ENCODE measurements around the gene SLC7A8.

DNA sequence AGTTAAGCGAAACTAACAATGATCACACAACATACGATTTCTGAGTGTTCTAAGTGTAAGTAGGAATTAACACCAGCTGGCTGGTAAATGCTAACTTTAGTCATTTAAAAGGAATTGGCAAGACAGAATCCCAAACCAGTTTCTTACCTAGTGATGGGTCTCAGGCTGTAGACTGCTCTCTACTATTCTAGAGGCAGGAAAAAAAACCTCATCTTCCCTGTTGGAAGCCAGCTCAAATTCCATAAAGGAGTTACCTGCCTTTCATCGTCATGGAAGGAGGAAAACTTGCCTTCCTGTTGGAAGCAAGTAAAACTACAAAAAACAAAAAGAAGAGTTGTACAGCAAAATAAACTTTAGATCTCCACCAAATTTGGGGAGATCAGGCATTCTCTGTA is 23.7 kb upstream of the SLC7A8 start:
- TF ChIP-seq RCOR1 (conservative IDR thresholded peaks at IDR 0.05; ENCODE audit: low read depth, low read length) (no peak), NR2C1 (IDR thresholded peaks at IDR 0.05) (no peak), KAT2A (conservative IDR thresholded peaks at IDR 0.05; ENCODE audit: control insufficient read depth, low read depth, low read length) (no peak), NR2F1 (conservative IDR thresholded peaks at IDR 0.05) (no peak), JUND (IDR thresholded peaks at IDR 0.05; ENCODE audit: low read depth, low read length) (no peak), NFIC (IDR thresholded peaks at IDR 0.05; ENCODE audit: low read depth, low read length) (no peak), EP300 (IDR thresholded peaks at IDR 0.05; ENCODE audit: borderline replicate concordance in 1 of 2, control insufficient read depth in 1 of 2, low read depth in 2 of 2, low read length in 2 of 2) (no peak)
- TF ChIP-seq, protein P1, sequence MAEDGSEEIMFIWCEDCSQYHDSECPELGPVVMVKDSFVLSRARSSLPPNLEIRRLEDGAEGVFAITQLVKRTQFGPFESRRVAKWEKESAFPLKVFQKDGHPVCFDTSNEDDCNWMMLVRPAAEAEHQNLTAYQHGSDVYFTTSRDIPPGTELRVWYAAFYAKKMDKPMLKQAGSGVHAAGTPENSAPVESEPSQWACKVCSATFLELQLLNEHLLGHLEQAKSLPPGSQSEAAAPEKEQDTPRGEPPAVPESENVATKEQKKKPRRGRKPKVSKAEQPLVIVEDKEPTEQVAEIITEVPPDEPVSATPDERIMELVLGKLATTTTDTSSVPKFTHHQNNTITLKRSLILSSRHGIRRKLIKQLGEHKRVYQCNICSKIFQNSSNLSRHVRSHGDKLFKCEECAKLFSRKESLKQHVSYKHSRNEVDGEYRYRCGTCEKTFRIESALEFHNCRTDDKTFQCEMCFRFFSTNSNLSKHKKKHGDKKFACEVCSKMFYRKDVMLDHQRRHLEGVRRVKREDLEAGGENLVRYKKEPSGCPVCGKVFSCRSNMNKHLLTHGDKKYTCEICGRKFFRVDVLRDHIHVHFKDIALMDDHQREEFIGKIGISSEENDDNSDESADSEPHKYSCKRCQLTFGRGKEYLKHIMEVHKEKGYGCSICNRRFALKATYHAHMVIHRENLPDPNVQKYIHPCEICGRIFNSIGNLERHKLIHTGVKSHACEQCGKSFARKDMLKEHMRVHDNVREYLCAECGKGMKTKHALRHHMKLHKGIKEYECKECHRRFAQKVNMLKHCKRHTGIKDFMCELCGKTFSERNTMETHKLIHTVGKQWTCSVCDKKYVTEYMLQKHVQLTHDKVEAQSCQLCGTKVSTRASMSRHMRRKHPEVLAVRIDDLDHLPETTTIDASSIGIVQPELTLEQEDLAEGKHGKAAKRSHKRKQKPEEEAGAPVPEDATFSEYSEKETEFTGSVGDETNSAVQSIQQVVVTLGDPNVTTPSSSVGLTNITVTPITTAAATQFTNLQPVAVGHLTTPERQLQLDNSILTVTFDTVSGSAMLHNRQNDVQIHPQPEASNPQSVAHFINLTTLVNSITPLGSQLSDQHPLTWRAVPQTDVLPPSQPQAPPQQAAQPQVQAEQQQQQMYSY (CRISPR knock-in tag; IDR thresholded peaks at IDR 0.05) = no peak
- TF ChIP-seq, protein P2, sequence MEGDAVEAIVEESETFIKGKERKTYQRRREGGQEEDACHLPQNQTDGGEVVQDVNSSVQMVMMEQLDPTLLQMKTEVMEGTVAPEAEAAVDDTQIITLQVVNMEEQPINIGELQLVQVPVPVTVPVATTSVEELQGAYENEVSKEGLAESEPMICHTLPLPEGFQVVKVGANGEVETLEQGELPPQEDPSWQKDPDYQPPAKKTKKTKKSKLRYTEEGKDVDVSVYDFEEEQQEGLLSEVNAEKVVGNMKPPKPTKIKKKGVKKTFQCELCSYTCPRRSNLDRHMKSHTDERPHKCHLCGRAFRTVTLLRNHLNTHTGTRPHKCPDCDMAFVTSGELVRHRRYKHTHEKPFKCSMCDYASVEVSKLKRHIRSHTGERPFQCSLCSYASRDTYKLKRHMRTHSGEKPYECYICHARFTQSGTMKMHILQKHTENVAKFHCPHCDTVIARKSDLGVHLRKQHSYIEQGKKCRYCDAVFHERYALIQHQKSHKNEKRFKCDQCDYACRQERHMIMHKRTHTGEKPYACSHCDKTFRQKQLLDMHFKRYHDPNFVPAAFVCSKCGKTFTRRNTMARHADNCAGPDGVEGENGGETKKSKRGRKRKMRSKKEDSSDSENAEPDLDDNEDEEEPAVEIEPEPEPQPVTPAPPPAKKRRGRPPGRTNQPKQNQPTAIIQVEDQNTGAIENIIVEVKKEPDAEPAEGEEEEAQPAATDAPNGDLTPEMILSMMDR (IDR thresholded peaks at IDR 0.05 in 2 of 3, conservative IDR thresholded peaks at IDR 0.05 in 1 of 3; ENCODE audit: control insufficient read depth in 2 of 3, extremely low read depth in 1 of 3, insufficient read depth in 1 of 3, low read depth in 3 of 3, low read length in 3 of 3) = no peak

Data from GM12878 (cell line).